GOT3 (cell line): ENCODE results near the gene OGFR.

Experiments
- DNase-seq: peaks from one replicate; lab custom pipeline; 2025; ENCODE audit warnings: mixed read lengths; lab: John Stamatoyannopoulos, UW

Gene OGFR

DNA sequence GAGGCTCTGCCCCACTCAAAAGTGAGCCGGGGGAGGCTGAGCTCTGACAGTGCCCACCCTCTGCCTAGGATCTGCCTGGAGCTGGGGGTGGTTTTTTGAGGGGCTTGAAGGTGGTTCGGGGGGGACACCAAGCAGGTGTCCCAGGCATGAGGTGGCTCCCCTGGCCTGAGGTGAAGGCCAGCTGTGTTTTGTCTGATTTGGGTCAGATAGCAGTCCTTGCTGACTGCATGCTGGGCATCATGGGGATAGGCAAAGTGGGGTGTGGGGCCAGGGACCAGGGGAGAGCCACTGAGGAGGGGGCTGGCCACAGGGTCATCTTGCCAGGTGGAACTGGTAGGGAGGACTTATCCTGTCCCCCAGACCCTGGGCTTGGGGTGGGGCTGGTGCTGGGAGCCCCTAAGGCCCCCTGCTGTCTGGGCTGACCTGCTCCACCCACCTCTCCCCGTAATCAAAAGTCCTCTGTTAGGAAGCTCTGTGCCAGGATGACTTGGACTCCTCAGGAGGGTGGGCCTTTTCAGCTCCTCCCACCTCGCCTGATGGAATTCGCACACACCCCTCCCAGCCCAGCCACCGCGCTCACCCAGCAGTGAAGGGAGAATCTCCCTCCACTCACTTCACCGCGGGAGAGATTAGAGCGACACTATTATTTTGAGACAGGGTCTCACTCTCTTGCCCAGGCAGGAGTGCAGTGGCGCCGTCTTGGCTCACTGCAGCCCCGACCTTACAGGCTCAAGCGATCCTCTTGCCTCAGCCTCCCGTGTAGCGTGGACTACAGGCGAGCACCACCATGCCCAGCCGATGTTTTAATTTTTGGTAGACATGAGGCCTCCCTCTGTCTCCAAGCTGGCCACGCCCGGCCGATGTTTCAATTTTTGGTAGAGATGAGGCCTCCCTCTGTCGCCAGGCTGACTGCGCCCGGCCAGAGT lies 10.7 kb downstream of the OGFR start:
- DNase-seq = no peak

DNA sequence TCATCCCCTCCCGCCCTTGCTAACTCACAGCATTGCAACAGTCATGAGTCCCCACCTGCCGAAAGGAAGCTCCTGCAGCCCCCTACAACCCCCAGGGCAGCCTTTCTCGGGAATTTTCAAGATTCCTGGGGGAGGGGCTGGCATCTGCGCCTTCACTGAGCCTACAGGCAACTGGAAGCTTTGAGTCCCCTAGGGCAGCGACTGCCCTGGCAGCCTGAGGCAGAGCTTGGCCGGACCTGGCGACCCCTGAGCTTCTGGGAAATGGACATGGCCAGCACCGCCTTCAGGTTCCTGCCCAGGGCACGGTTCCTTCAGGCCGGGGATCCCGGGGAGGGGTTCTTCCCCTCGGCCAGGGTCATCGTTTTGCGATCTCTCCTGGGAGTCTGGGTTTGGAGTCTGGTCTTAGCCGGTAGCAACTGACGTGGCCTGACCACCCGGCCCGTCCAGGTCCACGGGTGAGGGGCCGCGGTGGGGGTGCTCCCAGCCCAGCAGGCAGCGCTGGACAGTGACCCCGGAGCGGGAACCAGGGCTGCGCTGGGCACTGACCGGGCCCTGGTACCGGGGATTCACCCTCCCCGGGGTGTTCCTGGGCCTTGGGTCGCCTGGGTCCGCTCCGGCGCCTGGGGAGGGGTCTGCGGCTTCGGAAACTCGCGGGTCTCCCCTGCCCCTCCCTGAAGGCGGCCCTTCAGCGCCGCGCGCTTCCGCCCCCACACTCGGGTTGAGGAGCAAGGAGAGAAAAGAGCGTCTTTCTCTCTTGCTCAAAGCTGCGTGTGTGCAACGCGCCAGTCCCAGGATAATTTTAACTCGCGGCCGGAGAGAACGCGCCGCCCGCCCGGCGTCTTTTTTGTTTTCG lies 11.6 kb downstream of the OGFR start:
- no peak for DNase-seq

DNA sequence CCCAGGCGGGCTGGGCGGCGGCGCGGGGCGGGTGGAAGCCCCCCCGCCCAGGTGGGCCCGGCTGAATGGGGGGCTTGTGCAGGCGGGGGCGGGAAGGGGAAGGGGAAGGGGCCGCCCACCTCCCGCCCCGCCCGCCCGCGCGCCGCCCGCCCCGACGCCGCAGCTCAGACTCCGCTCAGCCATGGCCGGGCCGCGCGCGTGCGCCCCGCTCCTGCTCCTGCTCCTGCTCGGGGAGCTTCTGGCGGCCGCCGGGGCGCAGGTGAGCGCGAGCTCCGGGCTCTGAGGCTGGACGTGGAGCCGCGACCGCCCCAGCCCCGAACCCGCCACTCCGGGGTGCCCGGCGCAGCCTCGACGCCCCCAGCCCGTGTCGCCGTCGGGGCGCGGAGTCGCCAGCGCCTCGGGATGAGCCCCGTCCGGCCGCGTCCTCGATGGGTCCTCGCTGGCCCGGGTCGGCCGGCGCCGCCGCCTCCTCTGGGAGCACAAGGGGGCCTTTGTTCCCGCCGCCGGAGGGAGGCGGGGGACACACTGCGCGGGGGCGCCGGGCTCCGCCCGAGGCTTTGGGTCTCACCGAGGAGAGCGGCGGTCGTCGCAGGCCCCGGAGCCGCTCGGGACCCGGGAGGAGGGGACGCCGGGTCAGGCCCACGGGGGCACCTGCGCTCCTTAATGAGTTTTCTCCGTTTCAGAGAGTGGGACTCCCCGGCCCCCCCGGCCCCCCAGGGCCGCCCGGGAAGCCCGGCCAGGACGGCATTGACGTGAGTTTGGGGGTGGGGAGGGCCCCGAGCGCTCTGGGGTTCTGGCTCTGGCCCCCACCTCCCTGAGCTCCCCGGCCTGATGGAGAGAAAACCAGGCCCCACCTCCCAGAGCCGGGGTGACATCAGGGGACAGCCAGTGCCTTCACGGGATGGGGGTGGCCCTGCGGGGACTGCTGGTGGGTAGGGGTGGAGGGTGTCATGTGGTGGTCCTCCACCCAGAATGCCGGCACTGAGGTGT lies 12.5 kb downstream of the OGFR start, which contains the start of gene COL9A3:
TSS of gene COL9A3 (plus strand) at position 167 of the 990 bp plus-strand sequence. CDS start at position 182, 15 bp downstream.
- no peak for DNase-seq

DNA sequence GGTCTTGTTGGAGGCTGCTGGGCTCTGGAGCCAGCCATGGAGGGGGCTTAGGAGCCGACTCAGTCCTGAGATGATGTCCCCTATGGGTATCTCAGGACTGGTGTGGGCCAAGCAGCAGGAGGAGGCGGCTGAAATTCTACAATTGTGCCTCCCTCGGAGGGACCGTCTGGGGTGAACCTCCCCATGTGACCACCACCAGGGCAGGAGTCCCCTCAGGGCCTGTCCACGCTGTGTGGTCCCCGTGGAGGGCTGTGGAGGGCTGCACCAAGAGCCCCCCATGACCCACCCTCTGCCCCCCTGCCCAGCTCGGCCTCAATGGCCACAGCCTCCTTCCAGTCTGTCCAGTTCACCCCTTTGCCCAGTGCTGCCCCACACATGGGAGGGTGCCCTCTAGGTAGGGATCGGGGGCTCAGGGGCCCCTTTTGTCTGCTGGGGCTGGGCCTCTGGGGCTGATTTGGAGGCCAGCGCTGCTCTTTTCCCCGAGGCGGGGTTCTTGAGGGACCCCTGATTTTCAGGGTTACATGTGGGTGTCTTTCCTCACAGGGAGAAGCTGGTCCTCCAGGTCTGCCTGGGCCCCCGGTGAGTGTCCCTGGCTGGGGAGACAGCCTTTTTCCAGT lies 13.4 kb downstream of the OGFR start:
- DNase-seq = no peak

DNA sequence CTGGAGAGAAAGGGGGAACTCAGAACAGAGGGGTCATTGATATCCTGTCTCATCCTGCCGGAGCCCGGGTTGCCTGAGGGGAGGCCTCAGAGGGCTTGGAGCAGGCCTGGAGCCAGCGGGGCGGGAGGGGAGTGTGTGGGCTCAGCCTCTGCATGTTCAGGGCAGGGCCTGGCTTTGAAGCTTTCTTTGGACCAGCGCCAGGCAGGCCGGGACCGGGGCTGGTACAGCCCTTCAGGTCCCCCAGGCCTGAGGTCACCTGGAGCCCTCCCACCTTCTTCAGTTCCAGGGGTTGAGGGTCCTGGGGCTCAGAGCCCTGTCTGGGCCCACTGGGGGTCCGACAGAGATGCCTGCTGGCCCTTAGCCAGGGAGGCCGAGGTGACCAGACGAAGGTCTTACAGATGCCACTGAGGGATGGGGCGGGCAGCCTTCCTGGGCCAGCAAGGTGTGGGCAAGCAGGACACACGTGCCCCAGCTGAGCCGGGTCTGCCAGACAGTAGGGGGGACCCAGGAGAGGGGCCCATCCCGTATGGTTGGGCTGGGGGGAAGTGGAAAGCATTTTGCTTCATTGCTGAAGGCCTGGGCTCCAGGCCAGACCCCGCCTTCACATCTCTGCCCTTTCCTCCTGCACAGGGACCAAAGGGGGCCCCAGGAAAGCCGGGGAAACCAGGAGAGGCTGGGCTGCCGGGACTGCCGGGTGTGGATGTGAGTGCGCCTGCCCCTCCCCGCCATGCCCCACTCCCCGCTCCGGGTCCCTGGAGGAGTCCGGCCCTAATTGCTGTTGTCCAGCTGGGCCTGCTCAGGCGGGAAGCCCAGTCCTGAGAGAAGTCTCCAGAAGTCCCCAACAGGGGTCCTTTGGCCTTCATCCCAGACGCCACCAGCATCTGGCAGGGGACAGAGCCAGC lies 14.2 kb downstream of the OGFR start:
- no peak for DNase-seq

DNA sequence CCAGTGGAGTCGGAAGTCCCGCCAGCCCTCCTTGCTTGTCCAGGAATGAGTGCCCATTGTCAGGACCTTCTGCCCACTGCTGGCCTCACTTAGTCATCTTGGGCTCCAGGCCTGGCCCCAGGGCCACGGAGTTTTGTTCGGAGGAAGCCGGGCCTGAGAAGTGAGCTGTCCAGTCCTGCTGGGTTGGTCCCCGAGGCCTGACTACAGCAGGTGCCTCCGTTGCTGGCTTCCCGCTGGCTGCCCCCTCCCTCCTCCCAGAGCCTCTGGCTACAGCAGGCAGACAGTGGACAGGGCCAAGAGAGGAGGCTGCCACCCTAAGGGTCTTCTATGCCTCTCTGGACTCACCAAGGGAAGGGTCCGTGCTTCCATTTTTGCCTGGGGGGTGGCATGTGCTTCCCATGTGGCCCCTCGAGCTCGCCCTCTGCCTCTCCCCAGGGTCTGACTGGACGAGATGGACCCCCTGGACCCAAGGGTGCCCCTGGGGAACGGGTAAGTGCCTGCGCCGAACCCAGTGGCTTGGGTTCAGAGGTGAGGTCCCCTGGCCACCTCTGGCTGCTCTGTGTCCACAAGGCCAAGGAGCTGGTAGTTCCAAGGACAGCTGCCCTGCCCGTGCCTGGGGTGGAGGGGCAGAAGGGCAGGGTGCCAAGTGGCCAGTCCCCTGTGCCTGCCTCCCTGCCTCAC lies 15.0 kb downstream of the OGFR start:
- DNase-seq = no peak

DNA sequence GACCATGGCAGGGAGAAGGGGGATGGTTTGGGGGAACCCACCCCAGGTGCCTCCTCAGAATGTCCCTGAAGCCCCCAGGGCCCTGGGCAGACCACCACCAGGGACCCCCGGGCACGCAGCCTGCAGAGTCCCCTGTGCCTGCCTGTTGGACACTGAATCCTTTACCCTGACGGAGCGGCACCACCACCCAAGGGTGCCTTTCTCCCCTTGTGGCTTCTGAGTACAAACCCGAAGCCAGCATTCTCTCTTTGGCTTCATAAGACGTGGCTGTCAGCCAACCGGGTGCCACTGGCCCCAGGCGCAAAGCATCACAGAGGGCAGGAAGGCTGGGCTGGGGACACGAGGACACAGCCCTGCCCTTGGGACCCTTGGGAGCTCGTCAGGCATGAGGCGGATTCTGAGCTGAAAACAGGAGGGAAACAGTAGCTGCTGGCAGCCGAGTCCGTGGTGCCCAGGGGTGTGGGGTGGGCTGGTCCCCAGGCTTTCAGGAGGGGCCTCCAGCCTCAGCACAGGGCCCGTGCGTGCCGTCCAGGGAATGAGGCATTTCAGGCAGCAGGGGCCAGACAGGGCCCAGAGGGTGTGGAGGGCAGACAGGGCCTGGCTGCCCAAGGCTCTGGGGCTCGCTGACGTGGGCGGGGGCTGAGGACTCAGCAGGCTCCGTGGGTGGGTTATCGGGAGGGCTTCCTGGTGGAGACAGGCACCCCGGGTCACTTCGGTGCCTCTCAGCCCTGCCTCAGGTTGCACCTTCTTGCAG lies 15.8 kb downstream of the OGFR start:
- no peak for DNase-seq

DNA sequence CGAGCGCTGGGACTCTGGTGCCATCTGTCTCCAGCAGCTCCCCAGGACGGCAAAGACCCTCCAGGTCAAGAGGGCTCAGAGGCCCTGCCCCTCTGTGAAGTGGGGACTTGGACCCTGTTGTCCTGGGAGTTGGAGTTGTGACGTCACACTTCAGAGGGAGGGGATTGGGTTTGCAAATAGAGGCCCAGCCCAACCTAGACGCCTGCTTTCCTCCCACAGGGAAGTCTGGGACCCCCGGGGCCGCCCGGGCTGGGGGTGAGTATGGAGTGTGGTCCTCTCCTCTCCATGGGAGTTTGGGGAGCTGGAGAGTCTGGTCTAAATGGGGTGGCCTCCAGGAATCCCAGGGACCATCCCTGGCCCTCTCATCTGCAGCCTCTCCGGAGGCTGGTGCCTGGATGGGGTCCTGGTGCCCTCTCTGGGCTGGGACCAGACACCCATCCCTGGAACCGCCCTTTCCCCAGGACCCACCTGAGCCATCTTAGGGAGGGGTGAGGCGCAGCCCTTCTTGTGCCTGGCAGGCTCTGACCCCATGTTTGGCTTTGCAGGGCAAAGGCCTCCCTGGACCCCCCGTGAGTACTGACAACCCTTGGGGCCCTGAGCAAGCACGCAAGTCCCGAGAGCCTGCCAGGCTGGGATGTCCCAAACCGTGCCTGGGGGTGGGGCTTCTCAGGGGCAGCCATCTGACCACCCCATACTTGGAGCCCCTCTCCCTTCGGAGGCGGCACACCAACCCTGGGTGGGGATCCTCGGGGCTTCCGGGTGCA lies 16.5 kb downstream of the OGFR start:
- DNase-seq = no peak

DNA sequence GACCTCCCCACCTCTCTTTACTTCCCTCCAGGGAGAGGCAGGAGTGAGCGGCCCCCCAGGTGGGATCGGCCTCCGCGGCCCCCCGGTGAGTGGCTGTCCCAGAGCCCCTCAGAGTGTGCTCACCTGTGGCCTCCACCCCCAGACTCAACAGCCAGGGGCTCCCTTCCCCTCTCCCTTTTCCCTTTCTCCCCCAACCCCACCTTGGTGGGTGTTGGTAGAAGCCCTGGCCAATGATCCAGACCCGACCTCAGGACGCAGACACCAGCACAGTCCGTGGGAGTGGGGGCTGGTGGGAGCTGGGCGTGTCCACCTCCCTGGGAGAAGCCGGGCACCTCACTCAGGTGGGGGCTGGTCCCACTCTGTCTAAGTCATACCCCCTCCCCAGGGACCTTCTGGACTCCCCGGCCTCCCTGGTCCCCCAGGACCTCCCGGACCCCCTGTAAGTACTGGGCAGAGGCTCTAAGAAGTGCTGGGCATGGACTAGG lies 17.1 kb downstream of the OGFR start:
- DNase-seq = no peak

DNA sequence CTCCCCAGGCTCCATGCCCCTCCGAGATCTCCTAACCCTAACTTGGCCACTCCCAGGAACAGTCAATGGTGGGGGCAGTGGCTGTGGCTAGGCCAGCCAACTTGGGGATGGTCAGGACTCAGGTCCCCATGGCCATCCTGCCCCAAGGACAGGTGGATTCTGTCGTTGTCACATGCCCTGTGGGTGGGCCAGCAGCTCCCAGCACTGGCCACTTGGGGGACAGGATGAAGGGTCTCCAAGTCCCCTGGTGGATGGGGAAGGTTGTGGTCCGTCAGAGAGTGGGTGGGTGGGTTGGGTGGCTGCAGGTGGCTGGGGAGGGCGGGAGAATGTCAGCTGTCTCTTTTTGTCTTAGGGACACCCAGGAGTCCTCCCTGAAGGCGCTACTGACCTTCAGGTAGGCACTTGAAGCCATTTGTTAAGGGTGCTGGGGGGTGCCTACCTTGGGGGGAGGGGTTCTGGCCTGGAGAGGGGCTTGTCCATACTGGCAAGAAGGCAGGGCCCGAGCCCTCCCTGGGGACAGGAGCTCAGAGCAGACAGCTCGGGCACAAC lies 17.7 kb downstream of the OGFR start:
- DNase-seq = no peak

DNA sequence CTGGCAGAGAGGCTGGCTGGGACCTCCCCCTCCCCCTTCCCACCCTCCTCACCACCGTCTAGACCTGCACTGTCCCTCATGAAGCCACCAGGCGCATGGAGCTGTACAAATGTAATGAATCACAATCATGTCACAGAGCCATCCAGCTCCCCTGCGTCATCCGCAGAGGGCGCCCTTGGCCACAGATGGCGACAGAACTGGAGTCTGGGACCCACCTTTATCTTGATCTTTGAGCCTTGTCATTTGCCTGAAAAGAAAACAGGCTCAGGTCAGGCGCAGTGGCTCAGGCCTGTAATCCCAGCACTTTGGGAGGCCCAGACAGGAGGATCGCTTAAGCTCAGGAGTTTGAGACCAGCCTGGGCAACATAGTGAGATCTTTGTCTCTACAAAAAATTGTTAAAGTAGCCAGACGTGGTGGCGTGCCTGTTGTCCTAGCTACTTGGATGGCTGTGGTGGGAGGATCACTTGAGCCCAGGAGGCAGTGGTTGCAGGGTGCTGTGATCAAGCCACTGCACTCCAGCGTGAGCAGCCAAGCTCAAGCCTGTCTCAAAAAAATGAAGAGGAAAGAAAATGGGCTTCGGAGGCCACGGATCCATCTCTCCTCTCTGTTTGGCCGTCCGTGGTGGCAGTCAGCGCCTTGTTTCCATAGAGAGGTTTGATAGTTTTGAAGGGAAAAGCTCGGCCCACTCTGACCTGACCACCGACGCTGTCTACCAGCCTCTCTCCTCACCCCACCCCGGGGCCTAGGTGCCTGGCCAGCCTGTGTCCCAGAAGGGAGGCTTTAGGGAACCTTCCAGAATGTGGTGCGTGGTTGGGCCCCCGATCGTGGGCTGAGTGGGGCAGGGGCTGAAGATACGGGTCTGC lies 18.4 kb downstream of the OGFR start:
- DNase-seq = no peak

DNA sequence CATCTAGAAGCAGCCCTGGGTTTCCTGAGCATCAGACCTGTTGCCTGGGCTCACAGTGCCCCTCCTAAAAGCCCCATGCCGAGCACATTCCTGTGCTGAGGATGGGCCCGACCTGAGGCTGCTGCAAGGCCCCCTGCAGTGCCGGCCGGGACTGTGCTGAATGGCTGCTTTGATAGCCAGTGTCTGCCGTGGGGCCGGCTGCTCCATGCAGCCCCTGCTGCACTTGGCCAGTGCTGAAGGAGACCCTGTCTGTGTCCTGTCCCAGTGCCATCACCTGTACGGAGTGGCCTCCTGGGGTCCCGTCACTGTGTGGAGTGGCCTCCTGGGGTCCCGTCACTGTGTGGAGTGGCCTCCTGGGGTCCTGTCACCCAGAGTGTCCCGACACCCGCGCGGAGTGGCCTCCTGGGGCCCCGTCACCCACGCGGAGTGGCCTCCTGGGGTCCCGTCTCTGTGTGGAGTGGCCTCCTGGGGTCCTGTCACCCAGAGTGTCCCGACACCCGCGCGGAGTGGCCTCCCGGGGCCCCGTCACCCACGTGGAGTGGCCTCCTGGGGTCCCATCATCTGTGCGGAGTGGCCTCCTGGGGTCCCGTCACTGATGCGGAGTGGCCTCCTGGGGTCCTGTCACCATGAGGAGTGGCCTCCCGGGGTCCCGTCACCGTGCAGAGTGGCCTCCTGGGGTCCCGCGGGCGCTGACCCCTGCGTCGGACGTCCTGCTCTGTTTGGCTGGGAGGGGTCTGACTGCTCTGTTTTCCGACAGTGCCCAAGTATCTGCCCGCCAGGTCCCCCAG lies 19.2 kb downstream of the OGFR start:
- DNase-seq = no peak

DNA sequence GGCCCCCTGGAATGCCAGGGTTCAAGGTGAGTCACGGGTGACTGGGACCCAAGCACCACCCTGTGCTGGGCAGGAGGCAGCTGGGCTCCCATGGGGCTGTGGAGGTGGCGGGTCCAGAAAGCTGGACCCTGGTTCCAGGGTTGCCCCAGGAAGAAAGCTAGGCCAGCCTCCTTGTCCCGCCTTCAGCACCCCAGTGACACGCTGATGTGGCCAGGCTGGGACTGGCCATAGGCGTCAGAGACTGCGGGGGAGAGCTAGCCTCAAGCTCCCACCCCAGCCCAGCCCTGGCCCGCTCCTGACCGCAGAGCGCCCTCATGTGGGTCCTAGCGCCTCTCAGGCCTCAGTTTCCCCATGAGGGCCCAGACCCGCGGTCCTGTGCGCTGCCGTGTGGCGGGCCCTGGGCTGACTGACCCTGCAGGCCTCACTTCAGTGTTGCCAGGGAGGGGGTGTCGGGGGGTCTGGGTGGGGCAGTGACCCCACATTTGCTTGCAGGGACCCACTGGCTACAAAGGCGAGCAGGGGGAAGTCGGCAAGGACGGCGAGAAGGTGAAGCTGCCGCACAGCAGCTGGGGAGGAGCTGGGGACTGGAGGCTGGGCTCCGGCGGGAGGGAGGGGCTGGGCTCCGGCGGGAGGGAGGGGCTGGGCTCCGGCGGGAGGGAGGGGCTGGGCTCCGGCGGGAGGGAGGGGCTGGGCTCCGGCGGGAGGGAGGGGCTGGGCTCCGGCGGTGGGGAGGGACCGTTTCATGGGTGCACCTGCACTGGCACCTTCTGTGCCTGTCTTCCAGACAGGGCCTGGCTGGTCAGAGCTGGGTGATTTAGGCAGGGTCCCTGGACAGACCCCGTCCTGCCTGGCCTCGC lies 20.1 kb downstream of the OGFR start:
- DNase-seq = no peak

DNA sequence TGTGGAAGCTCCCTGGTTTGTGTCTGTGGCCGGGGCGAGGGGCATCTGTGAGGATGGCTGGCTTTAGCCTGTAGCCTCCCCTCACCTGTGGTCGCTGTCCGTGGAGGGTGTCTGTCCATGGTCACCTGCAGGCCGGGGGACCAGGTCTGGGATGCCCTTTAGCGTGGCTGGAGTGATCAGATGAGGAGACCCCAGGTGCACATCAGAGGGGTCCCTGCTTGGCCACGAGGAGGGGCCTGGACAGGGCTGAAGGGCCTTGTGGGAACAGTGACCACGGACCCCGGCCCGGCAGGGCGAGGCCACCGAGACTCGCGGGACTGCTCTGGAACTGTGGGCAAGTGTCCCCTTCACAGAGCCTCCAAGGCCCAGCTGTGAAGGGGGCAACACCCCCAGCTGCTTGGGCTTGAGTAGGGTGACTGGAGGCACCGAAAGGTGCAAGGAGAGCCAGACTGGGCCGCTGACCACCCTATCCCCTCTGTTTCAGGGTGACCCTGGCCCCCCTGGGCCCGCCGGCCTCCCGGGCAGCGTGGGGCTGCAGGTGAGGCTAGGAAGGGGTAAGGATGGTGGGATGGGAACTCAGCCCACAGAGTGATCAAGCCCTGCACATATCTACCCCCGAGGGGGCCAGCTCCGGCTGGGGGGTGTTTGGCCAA lies 20.8 kb downstream of the OGFR start:
- DNase-seq = no peak
